Natural killer cell (primary cell): Measurements from ENCODE around the gene LEFTY1. TPM values are rescaled to one million over a fixed set of nuclear protein-coding genes. Genes with fewer than 3 reads are reported as not detected.
"Not testable (repeated sequence)": the region's sequence is repeated elsewhere in the genome, so short reads cannot be mapped to it uniquely, and the experiment has no call there.

Source experiments
- ATAC-seq, 3 donors: fragments of 150-1000 bp in 2 of 3; fragments of 200-7000 bp in 1 of 3; cut with Tn5 transposase; 1 replicate in 1 of 3; 2 replicates in 2 of 3; pipeline ENCODE4 v1.10.0; 2021; ENCODE audit warnings: mild to moderate bottlenecking in 2 of 3, moderate library complexity in 2 of 3
- DNase-seq, 2 donors: peaks; one replicate each; pipeline versions ENCODE4 v3.0.0 to v3.0.0-alpha.2; 2013 to 2021; ENCODE audit warnings: mixed read lengths in 1 of 2
- H3K27ac ChIP-seq: one replicate; pipeline ENCODE4 v1.5.1; 2013; ENCODE audit warnings: mild to moderate bottlenecking, low read length
- H3K27me3 ChIP-seq: one replicate; pipeline ENCODE4 v1.6.1; 2013; ENCODE audit warnings: low read length; ENCODE audit not compliant: control insufficient read depth, insufficient read depth
- H3K36me3 ChIP-seq: one replicate; pipeline ENCODE4 v1.6.1; 2013; ENCODE audit warnings: low read length; ENCODE audit not compliant: control insufficient read depth, insufficient read depth
- H3K4me1 ChIP-seq: one replicate; pipeline ENCODE4 v1.6.1; 2013; ENCODE audit warnings: low read length; ENCODE audit not compliant: control insufficient read depth, insufficient read depth
- H3K4me3 ChIP-seq: one replicate; pipeline ENCODE4 v1.5.1; 2013; ENCODE audit warnings: low read length
- H3K9me3 ChIP-seq: one replicate; pipeline ENCODE4 v1.6.1; 2013; ENCODE audit warnings: low read length; ENCODE audit not compliant: control insufficient read depth, insufficient read depth
- H3K27ac Mint-ChIP-seq, 2 donors: one replicate each; pipeline ENCODE4 v1.8.0; 2022; ENCODE audit warnings: mild to moderate bottlenecking in 2 of 2, mixed read lengths in 2 of 2, moderate library complexity in 1 of 2
- H3K27me3 Mint-ChIP-seq, 2 donors: one replicate each; pipeline ENCODE4 v1.8.0; 2022; ENCODE audit warnings: low read depth in 2 of 2, mixed read lengths in 2 of 2
- H3K36me3 Mint-ChIP-seq: one replicate; pipeline ENCODE4 v1.8.0; 2022; ENCODE audit warnings: mixed read lengths
- H3K4me1 Mint-ChIP-seq, 2 donors: one replicate each; pipeline ENCODE4 v1.8.0; 2022; ENCODE audit warnings: mixed read lengths in 2 of 2
- H3K4me3 Mint-ChIP-seq: one replicate; pipeline ENCODE4 v1.8.0; 2022; ENCODE audit warnings: mild to moderate bottlenecking, moderate library complexity, mixed read lengths
- H3K9me3 Mint-ChIP-seq, 2 donors: one replicate each; pipeline ENCODE4 v1.8.0; 2022; ENCODE audit warnings: mixed read lengths in 2 of 2
- WGBS: methylation state at CpG from one replicate; pipeline ENCODE4 v1.1.7; 2013; ENCODE audit warnings: missing lambda C conversion rate; ENCODE audit not compliant: insufficient coverage; 5-methylcytosine and 5-hydroxymethylcytosine counted together
- intact Hi-C: fragments of 100-400 bp; cut with micrococcal nuclease; formaldehyde crosslinking; loops from one replicate; pipeline ENCODE4 v1.14.2; 2022
- total RNA-seq, 4 donors: library from RNA; stranded (reverse); fragments of 120-200 nt in 1 of 4; gene quantifications; one replicate each; pipeline versions ENCODE4 v1.2.3 to v1.2.4, GENCODE V29; 2013 to 2022
- TF ChIP-seq, protein P1 (sequence below): fragments of 200-600 bp; IDR thresholded peaks from one replicate; pipeline ENCODE4 v1.8.0; 2022; ENCODE audit warnings: antibody characterized with exemption

The LEFTY1 gene
- total RNA-seq, 3 donors from 2014 or later (not counting 1 experiment from before 2014, with no cell fraction given), result not detected

DNA sequence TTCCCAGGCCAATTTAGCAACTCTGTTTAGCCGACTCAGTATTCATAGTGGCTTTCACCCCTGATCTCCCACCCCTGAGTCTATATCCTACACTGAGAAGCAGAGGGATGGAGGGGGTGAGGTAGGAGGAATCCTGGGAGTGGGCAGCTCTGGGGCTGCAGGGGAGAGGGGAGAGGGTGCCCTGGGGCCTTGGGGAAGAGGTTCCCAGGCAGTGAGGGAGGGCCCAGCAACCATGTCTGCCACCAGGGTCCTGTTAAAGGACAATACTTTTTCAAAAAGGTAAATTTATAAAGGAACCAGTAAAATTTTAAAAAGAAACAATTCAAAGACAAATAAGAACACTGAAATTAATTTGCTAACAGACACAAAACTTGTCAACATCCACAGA, 48.7 kb downstream of the LEFTY1 start:
- intact Hi-C loops, result loop anchor here (10.0 kb wide), 1 partner anchor 135 kb away; no protein-coding TSS in a partner anchor
- Histone ChIP-seq H3K27ac (no peak overlapping the region), H3K9me3 (no peaks in the 10 kb centered on the region), H3K36me3 (no peaks in the 10 kb centered on the region), H3K27me3 (no peaks in the 10 kb centered on the region), H3K4me3 (no peak overlapping the region), H3K4me1 (peaks cover 9% of the 10 kb centered on the region)
- TF ChIP-seq, protein P1, sequence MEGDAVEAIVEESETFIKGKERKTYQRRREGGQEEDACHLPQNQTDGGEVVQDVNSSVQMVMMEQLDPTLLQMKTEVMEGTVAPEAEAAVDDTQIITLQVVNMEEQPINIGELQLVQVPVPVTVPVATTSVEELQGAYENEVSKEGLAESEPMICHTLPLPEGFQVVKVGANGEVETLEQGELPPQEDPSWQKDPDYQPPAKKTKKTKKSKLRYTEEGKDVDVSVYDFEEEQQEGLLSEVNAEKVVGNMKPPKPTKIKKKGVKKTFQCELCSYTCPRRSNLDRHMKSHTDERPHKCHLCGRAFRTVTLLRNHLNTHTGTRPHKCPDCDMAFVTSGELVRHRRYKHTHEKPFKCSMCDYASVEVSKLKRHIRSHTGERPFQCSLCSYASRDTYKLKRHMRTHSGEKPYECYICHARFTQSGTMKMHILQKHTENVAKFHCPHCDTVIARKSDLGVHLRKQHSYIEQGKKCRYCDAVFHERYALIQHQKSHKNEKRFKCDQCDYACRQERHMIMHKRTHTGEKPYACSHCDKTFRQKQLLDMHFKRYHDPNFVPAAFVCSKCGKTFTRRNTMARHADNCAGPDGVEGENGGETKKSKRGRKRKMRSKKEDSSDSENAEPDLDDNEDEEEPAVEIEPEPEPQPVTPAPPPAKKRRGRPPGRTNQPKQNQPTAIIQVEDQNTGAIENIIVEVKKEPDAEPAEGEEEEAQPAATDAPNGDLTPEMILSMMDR, result no peak
- Mint-ChIP-seq H3K9me3 (no peaks in the 10 kb centered on the region), H3K27me3 (no peaks in the 10 kb centered on the region), H3K36me3 (no peaks in the 10 kb centered on the region), H3K27ac (no peak overlapping the region), H3K4me1 (peaks cover 0 to 11% of the 10 kb centered on the region in 2 donors), H3K4me3 (no peak overlapping the region)
- no peak for DNase-seq
- ATAC-seq, result no peak
- 83% methylated on average over 1 of the region's 1 CpG for WGBS

DNA sequence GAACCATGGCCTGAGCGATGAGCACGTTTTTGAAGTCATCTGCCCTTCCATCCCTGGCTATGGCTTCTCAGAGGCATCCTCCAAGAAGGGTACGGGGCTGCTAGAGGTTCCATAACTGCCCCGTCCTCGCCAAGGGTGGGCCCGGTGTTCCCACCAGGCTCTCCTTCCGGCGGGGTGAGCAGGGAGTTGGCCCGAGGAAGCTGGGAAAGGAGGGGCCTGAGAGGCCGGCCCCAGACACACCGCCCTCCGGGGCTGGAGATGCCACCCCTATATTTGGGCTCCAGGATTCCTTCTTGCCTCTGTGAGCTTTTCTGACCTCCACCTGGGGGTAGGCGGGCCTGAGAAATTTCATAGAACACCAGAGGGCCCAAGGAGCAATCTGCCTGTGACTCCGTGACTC, 50.2 kb downstream of the LEFTY1 start:
- DNase-seq, result no peak
- Histone ChIP-seq H3K9me3 (no peaks in the 10 kb centered on the region), H3K4me1 (peaks cover 9% of the 10 kb centered on the region), H3K36me3 (no peaks in the 10 kb centered on the region), H3K27me3 (no peaks in the 10 kb centered on the region), H3K27ac (no peak overlapping the region), H3K4me3 (no peak overlapping the region)
- H3K27ac Mint-ChIP-seq, result peak overlapping the region in 1 of 2 donors; percentile 42
- no peak for ATAC-seq
- peaks cover 0 to 11% of the 10 kb centered on the region in 2 donors for H3K4me1 Mint-ChIP-seq
- WGBS, result 93% methylated on average over 14 of the region's 14 CpGs
- H3K27me3 Mint-ChIP-seq, result no peaks in the 10 kb centered on the region
- TF ChIP-seq, protein P1, result no peak
- intact Hi-C loops, result no loop called here
- no peaks in the 10 kb centered on the region for H3K9me3 Mint-ChIP-seq
- H3K4me3 Mint-ChIP-seq, result no peak overlapping the region
- H3K36me3 Mint-ChIP-seq, result no peaks in the 10 kb centered on the region

- intact Hi-C loops, ATAC-seq, H3K4me3 Mint-ChIP-seq, DNase-seq, H3K9me3 ChIP-seq, H3K27ac Mint-ChIP-seq, H3K4me3 ChIP-seq, H3K27ac ChIP-seq, H3K27me3 ChIP-seq, H3K36me3 ChIP-seq, H3K4me1 Mint-ChIP-seq, H3K9me3 Mint-ChIP-seq, H3K4me1 ChIP-seq, H3K27me3 Mint-ChIP-seq, H3K36me3 Mint-ChIP-seq: not testable (repeated sequence)
- 97% methylated on average over 3 of the region's 4 CpGs for WGBS
These were observed 52.6 kb downstream of the LEFTY1 start for GRCh38 chr1:225836296-225836695.

Other genes starting within 250 kb of the LEFTY1 start
- gene ENAH, start 236.0 kb downstream of the LEFTY1 start, total RNA-seq, result not detected
- gene SRP9, start 111.3 kb downstream of the LEFTY1 start, total RNA-seq, result 100 to 1,000 TPM in 1 of 3 donors, 10 to 100 TPM in 2; 83.1 to 116 (median 93.0) TPM
- gene EPHX1, start 79.0 kb downstream of the LEFTY1 start, total RNA-seq, result 1 to 10 TPM; 1.1 to 2.3 (median 1.5) TPM
- 100 to 1,000 TPM; 101 to 166 (median 113) TPM for gene TMEM63A, start 6.8 kb downstream of the LEFTY1 start, total RNA-seq
- 10 to 100 TPM; 57.7 to 74.5 (median 62.6) TPM for gene PYCR2, start 35.1 kb upstream of the LEFTY1 start, total RNA-seq
- not detected for gene LEFTY2, start 52.1 kb upstream of the LEFTY1 start, total RNA-seq
- 10 to 100 TPM; 52.5 to 62.7 (median 53.6) TPM for gene SDE2, start 110.2 kb upstream of the LEFTY1 start, total RNA-seq
- gene H3-3A, start 173.6 kb upstream of the LEFTY1 start, total RNA-seq, result 100 to 1,000 TPM; 490 to 616 (median 522) TPM